K562 treated with DMSO at 1 percent for 4 hours (cell line): ENCODE data around the gene URB1. TPM values are rescaled to one million over a fixed set of nuclear protein-coding genes. Genes with fewer than 3 reads are reported as not detected.

ENCODE experiments used
- total RNA-seq: library from RNA; unstranded; fragments of 300-600 nt; gene quantifications from 2 replicates; pipeline ENCODE4 v1.2.3, GENCODE V29; 2022; ENCODE audit not compliant: insufficient read depth

The URB1 gene
- 5.3 and 6.8 TPM in 2 replicates for total RNA-seq

GRCh38 chr21:32392880-32393676 is at the start of gene URB1:
Gene URB1 (minus strand): TSS chr21:32393012. CDS start chr21:32392910, 102 bp downstream.

GRCh38 chr21:32412162-32413014 is 19.6 kb upstream of the URB1 start, which contains the start of gene EVA1C:
Gene EVA1C (plus strand): TSS chr21:32412706. CDS start chr21:32412854, 148 bp downstream.

GRCh38 chr21:32298658-32299081 is 94.1 kb downstream of the URB1 start, which contains the start of gene MRAP:
Gene MRAP (plus strand): TSS chr21:32298855. CDS start chr21:32298972, 117 bp downstream.

GRCh38 chr21:32278518-32279376 is 114.1 kb downstream of the URB1 start, which contains the start of gene MIS18A:
Gene MIS18A (minus strand): TSS chr21:32279049. CDS start chr21:32279014, 35 bp downstream.

Other genes starting within 250 kb of the URB1 start
- 38.3 and 44.6 TPM in 2 replicates for gene MIS18A, start 114.0 kb downstream of the URB1 start, total RNA-seq
- gene MRAP, start 94.2 kb downstream of the URB1 start, total RNA-seq, result not detected in 2 replicates
- not detected in 2 replicates for gene EVA1C, start 19.7 kb upstream of the URB1 start, total RNA-seq
- gene TCP10L, start 192.5 kb upstream of the URB1 start, total RNA-seq, result not detected in 2 replicates
- 72.2 and 80.8 TPM in 2 replicates for gene CFAP298, start 219.4 kb upstream of the URB1 start, total RNA-seq